Hematopoietic multipotent progenitor cell treated with erythropoietin and hydrocortisone succinate and interleukin-3 and kit ligand, for 8 days (in vitro differentiated cells): ENCODE measurements around the gene DGLUCY.
A peak's percentile ranks its signal among the peaks of the same experiment; 100 is the strongest.
"Not testable (repeated sequence)": the region's sequence is repeated elsewhere in the genome, so short reads cannot be mapped to it uniquely, and the experiment has no call there.

Source experiments
- DNase-seq: peaks from one replicate; pipeline ENCODE4 v3.0.0-alpha.2; 2015

Gene DGLUCY

GRCh38 chr14:91113829-91114078 lies at the start of gene DGLUCY:
Gene DGLUCY, plus strand, starts transcription at chr14:91114073. Its CDS starts 46,222 bp downstream, at chr14:91160295.
- peak; percentile 79 for DNase-seq

GRCh38 chr14:91065266-91065665 lies 48.6 kb upstream of the DGLUCY start:
- no peak for DNase-seq

GRCh38 chr14:91067186-91067585 lies 46.7 kb upstream of the DGLUCY start:
- DNase-seq, result no peak

- DNase-seq, result no peak
These were observed 45.2 kb upstream of the DGLUCY start for GRCh38 chr14:91068642-91069041.

DNA sequence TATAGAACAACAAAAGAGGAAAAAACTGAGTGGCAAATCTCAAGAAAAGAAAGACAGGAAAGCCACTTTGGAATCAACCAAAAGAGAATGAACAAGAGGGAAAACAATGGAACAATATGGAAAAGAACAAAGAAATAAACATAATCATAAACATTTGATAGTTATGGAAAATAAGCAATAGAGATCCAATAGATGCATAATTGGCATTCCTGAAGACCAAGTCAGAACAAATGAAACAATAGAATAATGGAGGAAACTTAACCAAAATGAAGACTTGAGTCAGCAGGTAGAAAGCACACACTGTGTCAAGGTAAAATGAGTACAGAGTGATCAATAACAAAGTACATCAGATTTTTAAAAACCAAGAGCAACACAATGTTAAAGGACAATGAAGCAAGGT lies 43.3 kb upstream of the DGLUCY start:
- DNase-seq, result no peak

- DNase-seq, result no peak
These were observed 38.3 kb upstream of the DGLUCY start for GRCh38 chr14:91075553-91075952.

GRCh38 chr14:91078095-91078737 lies 35.7 kb upstream of the DGLUCY start:
- no peak for DNase-seq

DNA sequence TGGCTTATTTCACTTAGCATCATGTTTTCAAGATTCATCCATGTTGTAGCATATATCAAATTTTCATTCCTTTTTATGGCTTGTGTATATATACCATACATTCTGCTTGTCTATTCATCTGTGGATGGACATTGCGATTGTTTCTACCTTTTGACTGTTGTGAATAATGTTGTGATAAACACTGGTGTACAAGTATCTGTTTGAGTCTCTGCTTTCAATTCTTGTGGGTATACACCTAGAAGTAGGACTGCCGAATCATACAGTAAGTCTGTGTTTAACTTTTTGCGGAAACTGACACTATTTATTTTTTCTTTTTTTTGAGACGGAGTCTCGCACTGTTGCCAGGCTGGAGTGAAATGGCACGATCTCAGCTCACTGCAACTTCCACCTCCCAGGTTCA lies 33.8 kb upstream of the DGLUCY start:
- DNase-seq, result no peak

DNA sequence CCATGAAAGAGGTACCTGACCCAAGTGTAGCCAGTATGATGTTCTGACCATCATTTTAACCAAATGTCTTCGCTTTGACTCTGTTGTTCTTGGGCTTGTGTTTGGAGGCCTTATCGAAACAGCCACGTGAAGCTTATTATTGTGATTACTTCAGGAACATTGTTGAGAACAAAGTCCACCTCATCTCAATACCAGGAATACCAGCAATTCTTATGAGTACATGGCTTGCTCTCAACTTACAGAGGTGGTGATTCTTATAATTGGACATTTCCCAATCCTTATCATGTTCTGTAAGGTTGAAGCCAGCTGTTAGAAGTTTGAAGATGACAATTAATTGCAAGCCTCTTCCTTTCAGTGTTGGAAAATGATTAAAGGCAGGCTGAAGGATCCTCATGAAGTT lies 31.6 kb upstream of the DGLUCY start:
- no peak for DNase-seq

DNA sequence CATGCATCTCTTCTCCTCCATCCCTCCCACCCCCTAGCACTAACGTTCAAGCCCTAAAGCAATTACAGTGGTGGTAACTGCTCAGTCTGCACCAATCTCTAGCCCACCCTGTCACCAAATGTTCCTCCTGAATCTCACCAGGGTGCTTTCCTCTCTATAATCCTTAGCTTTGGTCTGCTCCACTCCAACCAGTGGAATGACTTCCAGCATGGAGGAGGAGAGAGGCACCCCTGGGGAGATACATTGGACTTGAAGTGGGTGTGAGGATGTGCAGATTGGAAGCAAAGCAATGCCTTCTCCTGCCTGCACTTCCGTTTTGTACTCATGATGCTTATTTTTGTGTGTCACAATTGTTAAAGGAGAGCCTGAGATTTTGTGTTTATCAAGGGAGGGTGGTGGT lies 29.4 kb upstream of the DGLUCY start:
- no peak for DNase-seq

DNA sequence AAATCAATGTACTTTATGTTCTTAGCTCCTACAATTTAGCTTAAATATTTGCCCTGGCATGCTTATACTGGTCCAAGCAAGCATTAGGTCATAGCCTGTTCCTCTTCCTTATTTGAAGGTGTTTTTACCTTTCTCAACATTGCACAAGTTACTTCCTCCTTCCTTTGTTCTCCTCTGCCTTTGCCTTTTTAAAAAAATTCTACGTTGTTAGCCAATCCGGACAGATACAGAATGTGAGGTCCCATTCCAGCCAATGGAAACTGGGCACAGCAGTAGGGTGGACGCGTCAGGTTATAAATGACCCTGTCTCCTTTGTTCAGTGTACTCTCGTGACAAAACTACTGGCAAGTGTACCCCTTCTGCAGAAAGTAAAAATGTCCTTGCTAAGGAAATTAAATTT lies 26.4 kb upstream of the DGLUCY start:
- DNase-seq, result not testable (repeated sequence)

DNA sequence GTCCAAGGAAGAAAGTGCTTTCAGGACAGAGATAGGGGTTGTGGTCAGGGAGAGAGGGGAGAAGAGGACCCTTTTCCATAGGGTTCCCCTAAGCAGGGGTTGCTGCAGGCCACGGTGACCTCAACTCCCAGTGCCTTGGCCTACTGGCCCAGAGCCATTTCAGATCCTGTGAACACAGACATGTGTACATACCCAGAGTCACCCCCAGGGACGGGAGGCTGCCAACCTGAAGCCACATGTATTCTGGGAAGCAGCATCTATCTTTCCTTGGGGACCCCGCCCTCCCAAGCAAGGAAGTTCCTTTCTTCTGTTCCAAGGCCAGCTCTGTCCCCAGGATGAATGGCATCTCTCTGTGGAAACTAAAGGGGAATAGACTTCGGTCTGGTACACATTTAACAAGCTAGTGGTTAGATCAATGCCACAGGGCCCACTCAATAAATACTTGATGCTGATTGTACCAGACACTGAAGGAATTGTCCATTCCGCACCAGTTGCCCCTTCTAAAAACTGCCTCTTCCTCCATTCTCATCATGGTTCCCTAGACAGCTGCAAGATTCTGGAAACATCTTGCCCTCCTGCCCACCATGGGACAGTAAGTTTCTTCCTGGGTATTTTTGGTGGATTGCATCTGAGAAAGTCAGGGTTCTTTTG lies 25.2 kb upstream of the DGLUCY start:
- no peak for DNase-seq

GRCh38 chr14:91089958-91090535 lies 23.8 kb upstream of the DGLUCY start:
- DNase-seq, result no peak

DNA sequence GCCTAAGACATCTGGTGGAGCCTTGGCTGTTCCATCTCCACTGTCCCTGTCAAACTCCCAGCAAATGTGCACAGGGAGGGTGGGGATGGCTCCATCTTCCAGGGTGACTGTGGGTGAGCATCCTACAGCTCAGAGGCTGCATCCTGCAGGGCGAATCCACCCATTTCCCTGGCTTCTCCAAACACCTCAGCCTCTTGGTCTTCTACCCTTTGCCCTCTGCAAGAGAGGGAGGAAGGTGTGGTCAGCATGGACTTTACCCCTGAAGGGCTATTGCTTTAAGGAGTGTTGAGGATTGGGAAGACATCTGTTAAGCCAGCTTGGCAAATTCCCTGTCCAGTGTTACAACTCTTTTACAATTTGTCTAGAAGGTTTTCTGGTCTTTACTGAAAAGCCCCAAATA lies 23.1 kb upstream of the DGLUCY start:
- no peak for DNase-seq

- no peak for DNase-seq
These were observed 21.8 kb upstream of the DGLUCY start for GRCh38 chr14:91092073-91092472.

- DNase-seq, result not testable (repeated sequence)
These were observed 20.0 kb upstream of the DGLUCY start for GRCh38 chr14:91093743-91094472.

- DNase-seq, result no peak
These were observed 19.1 kb upstream of the DGLUCY start for GRCh38 chr14:91094772-91095171.

DNA sequence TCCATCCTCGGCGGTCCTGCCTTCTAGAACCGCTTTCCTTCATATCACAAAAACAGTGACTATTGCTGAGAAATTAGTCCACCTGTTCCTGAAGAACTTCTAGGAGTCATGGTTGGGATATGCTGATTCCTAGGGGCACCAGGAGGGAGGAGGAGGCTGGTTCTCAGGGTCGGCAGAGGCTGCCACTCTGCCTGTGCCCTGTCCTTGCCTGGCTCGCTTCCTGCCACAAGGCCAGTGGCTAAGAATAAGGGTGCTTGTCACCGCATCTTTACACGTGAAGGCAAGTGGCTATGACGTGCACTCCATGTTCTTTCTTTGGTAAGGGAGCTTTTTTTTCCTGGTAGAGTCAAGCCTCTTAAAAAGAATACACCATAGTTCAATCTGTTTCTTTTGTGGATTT lies 18.7 kb upstream of the DGLUCY start:
- DNase-seq, result no peak

DNA sequence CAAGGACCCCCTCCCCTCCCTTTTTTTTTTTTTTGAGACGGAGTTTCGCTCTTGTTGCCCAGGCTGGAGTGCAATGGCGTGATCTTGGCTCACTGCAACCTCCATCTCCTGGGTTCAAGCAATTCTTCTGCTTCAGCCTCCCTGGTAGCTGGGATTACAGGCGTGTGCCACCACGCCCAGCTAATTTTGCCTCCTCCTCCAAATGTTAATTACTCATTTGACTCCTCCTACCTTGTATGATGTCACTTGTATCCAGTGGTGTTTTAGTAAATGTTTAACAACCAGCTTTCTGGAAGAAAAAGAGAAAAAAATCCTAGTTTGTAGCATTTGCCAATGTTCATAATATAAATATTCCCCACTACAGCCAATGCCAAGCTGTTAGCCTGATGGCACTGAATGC lies 16.2 kb upstream of the DGLUCY start:
- not testable (repeated sequence) for DNase-seq

DNA sequence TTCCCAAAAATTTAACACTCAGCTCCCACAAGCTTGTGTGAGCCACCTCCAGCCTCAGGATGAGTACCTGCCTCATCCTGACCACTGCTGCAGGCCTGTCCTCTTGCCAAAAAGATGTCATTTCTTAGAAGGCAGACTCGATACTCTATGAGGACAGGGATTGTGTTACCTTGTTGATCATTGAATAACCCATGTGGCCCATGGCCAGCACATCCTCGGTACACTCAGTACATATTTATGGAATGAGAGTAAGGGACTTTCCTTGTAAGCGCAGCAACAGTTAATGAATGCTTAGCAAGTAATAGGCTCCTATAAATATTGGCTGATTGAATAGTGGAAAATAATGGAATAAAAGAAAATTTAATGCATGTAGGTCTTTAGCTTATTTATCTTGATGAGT lies 15.3 kb upstream of the DGLUCY start:
- DNase-seq, result no peak

GRCh38 chr14:91100102-91100501 lies 13.8 kb upstream of the DGLUCY start:
- DNase-seq, result no peak

DNA sequence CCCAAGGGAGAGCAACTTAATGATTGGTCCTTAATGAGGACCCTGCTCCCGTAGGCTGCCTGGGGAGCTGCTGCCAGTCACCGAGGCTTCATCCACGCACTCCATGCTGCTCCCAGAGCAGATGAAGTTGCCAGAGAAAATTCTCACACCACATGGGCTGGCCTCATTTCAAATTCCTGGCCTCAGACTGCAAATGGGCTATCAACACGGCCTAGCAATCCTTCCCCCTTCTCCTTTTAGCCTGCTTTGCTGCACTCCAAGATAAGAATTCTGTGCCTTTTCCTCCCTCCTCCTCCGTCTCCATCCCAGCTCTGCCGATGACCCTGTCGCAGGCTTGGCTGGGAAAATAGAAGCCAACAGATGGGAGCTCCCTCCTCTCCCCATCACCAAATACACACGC lies 10.8 kb upstream of the DGLUCY start:
- DNase-seq, result no peak

DNA sequence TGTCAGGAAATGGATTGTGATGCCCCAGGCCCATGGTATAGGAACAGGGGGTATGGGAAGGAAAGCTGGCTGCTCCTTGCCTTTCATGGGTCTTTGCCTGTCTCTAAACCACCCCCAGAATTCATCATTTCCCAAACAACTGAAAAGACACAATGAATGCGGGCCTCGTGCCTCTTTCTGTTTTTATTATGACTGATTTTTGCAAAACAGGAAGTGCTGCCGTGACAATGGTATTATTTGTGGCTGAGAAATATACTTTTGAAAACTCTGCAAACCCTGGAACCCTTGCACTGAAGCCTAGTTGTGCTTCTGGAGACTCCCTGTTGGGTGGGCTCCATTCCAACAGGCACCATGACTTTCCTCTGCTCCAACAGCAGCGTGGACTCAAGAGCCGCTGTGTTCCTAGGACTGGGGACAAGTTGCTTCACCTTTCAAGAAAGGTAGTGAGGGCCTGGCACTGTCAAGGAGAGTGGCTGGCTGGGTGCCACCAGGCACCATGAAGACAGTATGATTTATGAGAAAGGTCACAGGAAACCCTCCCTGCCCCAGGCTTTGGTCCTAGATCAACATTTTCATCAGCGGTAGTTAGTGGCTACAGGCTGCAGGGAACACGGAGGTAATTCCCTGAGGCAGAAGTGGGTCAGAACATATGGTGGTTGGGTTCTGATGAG lies 4.8 kb upstream of the DGLUCY start:
- DNase-seq, result no peak

- no peak for DNase-seq
These were observed 2.4 kb upstream of the DGLUCY start for GRCh38 chr14:91111443-91111842.
